SK-N-DZ (cell line): ENCODE data around the gene PCDHGA3.
"Not testable (repeated sequence)": the region's sequence is repeated elsewhere in the genome, so short reads cannot be mapped to it uniquely, and the experiment has no call there.

Source experiments
- DNase-seq: peaks from one replicate; pipeline ENCODE4 v3.0.0-alpha.2; 2015; ENCODE audit warnings: low spot score

PCDHGA3 gene

DNA sequence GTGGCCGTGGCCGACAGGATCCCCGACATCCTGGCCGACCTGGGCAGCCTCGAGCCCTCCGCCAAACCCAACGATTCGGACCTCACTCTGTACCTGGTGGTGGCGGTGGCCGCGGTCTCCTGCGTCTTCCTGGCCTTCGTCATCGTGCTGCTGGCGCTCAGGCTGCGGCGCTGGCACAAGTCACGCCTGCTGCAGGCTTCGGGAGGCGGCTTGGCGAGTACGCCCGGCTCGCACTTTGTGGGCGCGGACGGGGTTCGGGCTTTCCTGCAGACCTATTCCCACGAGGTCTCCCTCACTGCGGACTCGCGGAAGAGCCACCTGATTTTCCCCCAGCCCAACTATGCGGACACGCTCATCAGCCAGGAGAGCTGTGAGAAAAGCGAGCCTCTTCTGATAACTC, 2.4 kb downstream of the PCDHGA3 start:
- not testable (repeated sequence) for DNase-seq

- DNase-seq = peak; percentile 45
These were observed 6.4 kb downstream of the PCDHGA3 start, which contains the start of gene PCDHGB1 for GRCh38 chr5:141349917-141350619. Gene PCDHGB1, plus strand, starts transcription at chr5:141350099. Its CDS starts 162 bp downstream, at chr5:141350261.

DNA sequence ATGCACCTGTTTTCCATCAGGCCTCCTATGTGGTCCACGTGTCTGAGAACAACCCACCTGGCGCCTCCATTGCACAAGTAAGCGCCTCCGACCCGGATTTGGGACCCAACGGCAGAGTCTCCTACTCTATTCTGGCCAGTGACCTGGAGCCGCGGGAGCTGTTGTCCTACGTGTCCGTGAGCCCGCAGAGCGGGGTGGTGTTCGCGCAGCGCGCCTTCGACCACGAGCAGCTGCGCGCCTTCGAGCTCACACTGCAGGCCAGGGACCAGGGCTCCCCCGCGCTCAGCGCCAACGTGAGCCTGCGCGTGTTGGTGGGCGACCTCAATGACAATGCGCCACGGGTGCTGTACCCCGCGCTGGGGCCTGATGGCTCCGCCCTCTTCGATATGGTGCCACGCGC, 8.0 kb downstream of the PCDHGA3 start:
- no peak for DNase-seq

DNA sequence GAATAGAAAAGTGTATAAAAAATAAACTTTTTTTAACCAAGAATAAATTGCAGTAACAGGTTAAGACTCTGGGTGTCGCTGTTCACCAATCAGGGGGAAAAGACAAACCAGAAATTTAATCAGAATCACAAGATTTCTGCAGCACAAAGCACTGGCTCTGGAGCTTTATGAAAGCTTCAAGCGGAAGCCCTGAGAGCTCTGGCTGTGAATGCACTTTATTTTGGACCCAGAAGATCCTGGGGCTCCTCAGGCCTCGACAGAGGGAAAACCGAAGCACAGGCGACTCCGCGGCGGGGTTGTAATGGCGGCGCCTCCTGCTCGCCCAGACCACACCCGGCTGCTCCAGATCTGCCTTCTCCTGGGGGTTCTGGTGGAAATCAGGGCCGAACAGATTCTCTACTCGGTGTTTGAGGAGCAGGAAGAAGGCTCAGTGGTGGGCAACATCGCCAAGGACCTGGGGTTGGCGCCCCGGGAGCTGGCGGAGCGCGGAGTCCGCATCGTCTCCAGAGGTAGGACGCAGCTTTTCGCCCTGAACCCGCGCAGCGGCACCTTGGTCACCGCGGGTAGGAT, 11.4 kb downstream of the PCDHGA3 start, which contains the start of gene PCDHGA4:
Gene PCDHGA4, plus strand, starts transcription at position 122 of the 570 bp plus-strand sequence. Its CDS starts 87 bp downstream, at position 209.
- no peak for DNase-seq

GRCh38 chr5:141355641-141356040, 12.0 kb downstream of the PCDHGA3 start:
- no peak for DNase-seq

- no peak for DNase-seq
These were observed 12.5 kb downstream of the PCDHGA3 start for GRCh38 chr5:141356133-141356532.

DNA sequence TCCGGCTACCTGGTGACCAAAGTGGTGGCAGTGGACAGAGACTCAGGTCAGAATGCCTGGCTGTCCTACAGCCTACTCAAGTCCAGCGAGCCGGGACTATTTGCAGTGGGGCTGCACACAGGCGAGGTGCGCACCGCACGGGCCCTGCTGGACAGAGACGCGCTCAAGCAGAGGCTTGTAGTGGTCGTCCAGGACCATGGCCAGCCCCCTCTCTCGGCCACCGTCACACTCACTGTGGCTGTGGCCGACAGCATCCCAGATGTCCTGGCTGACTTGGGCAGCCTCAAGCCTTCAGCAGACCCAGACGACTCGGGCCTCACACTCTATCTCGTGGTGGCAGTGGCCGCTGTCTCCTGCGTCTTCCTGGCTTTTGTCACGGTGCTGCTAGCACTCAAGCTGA, 13.3 kb downstream of the PCDHGA3 start:
- DNase-seq = no peak

DNA sequence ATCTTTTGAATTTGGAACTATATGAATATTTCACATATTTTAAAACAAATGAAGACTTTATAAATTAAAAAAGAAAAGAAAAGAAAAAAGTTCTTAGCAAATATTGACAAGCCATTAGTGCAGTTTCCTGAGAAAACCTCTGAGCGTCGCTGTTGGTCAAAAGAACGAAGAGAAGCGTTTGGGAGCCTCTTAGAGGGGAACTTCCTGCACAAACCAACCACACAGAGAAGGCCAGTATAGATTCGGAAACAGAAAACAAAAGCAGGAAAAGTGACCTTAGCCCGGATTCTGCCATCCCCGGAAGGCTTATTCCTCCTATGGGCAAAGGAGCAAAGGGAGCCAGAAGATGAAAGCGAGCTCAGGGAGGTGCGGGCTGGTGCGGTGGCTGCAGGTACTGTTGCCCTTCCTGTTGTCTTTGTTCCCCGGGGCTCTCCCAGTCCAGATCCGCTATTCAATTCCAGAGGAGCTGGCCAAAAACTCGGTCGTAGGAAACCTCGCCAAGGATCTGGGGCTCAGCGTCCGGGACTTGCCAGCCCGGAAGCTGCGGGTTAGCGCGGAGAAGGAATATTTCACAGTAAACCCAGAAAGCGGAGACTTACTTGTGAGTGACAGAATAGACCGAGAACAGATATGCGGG, 16.3 kb downstream of the PCDHGA3 start, which contains the start of gene PCDHGB2:
Gene PCDHGB2, plus strand, starts transcription at position 205 of the 637 bp plus-strand sequence. Its CDS starts 142 bp downstream, at position 347.
- DNase-seq = peak; percentile 11

- no peak for DNase-seq
These were observed 17.1 kb downstream of the PCDHGA3 start for GRCh38 chr5:141360685-141361084.

- no peak for DNase-seq
These were observed 19.1 kb downstream of the PCDHGA3 start for GRCh38 chr5:141362719-141363118.

GRCh38 chr5:141363952-141364660, 20.5 kb downstream of the PCDHGA3 start, which contains the start of gene PCDHGA5:
Gene PCDHGA5, plus strand, starts transcription at chr5:141364162. Its CDS starts 169 bp downstream, at chr5:141364331.
- no peak for DNase-seq

DNA sequence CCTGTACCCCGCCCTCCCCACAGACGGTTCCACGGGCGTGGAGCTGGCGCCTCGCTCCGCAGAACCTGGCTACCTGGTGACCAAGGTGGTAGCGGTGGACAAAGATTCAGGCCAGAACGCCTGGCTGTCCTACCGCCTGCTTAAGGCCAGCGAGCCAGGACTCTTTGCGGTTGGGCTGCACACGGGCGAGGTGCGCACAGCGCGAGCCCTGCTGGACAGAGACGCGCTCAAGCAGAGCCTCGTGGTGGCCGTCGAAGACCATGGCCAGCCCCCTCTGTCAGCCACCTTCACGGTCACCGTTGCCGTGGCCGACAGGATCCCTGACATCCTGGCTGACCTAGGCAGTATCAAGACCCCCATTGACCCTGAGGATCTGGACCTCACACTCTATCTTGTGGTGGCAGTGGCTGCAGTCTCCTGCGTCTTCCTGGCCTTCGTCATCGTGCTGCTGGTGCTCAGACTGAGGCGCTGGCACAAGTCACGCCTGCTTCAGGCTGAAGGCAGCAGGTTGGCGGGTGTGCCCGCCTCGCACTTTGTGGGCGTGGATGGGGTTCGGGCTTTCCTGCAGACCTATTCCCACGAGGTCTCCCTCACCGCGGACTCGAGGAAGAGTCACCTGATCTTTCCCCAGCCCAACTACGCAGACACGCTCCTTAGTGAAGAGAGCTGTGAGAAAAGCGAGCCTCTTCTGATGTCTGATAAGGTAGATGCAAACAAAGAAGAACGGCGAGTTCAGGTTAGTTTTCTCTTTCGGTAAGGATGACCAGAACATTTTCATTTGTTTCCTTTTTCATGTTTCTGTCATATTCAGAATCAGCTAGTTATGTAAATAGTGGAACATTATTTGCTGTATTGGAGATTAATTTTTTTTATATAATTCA, 22.6 kb downstream of the PCDHGA3 start:
- DNase-seq = no peak

GRCh38 chr5:141369994-141370848, 26.6 kb downstream of the PCDHGA3 start, which contains the start of gene PCDHGB3:
Gene PCDHGB3, plus strand, starts transcription at chr5:141370242. Its CDS starts 153 bp downstream, at chr5:141370395.
- DNase-seq = no peak

GRCh38 chr5:141371572-141372475, 28.2 kb downstream of the PCDHGA3 start:
- no peak for DNase-seq

DNA sequence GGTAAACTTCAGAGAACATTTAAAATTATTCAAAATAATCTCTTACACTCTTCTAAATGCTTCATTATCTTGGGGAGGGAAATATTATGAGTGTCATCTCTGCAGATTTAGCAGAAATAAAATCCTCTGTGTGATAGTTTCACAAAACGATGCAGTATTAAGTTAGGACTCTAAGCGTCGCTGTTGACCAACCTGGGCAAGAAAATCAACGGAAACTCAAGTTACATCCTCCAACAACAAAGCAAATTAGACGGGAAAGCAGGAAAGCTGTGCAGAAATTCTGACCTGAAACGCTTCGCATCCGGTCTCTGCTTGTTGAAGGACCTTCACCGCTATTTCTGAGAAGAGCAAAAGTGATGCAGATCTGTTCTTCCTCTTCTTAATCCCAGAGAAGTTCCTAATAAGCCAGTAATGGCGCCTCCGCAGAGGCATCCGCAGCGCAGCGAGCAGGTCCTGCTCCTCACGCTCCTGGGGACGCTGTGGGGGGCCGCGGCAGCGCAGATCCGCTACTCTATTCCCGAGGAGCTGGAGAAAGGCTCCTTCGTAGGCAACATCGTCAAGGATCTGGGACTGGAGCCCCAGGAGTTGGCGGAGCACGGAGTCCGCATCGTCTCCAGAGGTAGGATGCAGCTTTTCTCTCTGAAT, 30.2 kb downstream of the PCDHGA3 start, which contains the start of gene PCDHGA6:
Gene PCDHGA6, plus strand, starts transcription at position 219 of the 645 bp plus-strand sequence. Its CDS starts 193 bp downstream, at position 412.
- DNase-seq = no peak

DNA sequence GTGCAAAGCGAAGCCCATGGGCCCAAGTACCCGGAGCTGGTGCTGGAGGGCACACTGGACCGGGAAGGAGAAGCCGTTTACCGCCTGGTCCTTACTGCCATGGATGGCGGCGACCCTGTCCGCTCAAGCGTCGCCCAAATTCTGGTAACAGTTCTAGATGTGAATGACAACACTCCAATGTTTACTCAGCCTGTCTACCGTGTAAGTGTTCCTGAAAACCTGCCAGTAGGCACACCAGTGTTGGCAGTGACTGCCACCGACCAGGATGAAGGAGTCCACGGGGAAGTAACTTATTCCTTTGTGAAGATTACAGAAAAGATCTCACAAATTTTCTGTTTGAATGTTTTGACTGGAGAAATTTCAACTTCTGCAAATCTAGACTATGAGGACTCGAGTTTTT, 31.0 kb downstream of the PCDHGA3 start:
- no peak for DNase-seq

GRCh38 chr5:141375444-141376155, 32.0 kb downstream of the PCDHGA3 start:
- DNase-seq = not testable (repeated sequence)
